Keratinocyte (primary cell): ENCODE data around the gene KCNK7. TPM values are rescaled to one million over a fixed set of nuclear protein-coding genes. Genes with fewer than 3 reads are reported as not detected.

ENCODE experiments used
- DNase-seq: peaks from one replicate; pipeline ENCODE4 v3.0.0-alpha.2; 2011; ENCODE audit warnings: low read depth, missing footprints, low spot score
- FAIRE-seq: peaks from 2 replicates; lab custom pipeline; 2011; peaks lifted over from hg19 to GRCh38; lab: Jason Lieb, UNC
- H2AFZ ChIP-seq: 2 replicates; pipeline ENCODE4 v1.6.0; 2012; ENCODE audit warnings: low read length, control low read depth, inconsistent platforms; ENCODE audit not compliant: control insufficient read depth
- H3K27ac ChIP-seq: 2 replicates; pipeline ENCODE4 v1.5.1; 2011; ENCODE audit warnings: low read length; ENCODE audit not compliant: control insufficient read depth, insufficient read depth
- H3K27me3 ChIP-seq: 3 replicates; pipeline ENCODE4 v1.6.0; 2011; ENCODE audit warnings: low read length; ENCODE audit not compliant: control insufficient read depth, insufficient read depth; ENCODE audit errors: extremely low read depth
- H3K36me3 ChIP-seq, 2 experiments: 2 replicates in 1 of 2; 3 replicates in 1 of 2; pipeline ENCODE4 v1.5.1; 2011; ENCODE audit warnings: low read length in 2 of 2, mild to moderate bottlenecking in 1 of 2; ENCODE audit not compliant: control insufficient read depth in 2 of 2, insufficient read depth in 2 of 2; ENCODE audit errors: extremely low read depth in 1 of 2
- H3K4me1 ChIP-seq: 3 replicates; pipeline ENCODE4 v1.5.1; 2011; ENCODE audit warnings: low read length; ENCODE audit not compliant: control insufficient read depth, insufficient read depth; ENCODE audit errors: extremely low read depth
- H3K4me2 ChIP-seq: 3 replicates; pipeline ENCODE4 v1.6.0; 2011; ENCODE audit warnings: low read depth, low read length; ENCODE audit not compliant: control insufficient read depth, insufficient read depth; ENCODE audit errors: extremely low read depth
- H3K4me3 ChIP-seq, 3 experiments: fragments of 200-600 bp in 1 of 3; sonication (generic) in 1 of 3; 2 replicates in 2 of 3; 3 replicates in 1 of 3; pipeline ENCODE4 v1.5.1; 2011 to 2016; ENCODE audit warnings: low read length in 3 of 3, mild to moderate bottlenecking in 3 of 3, control low read depth in 2 of 3, inconsistent platforms in 1 of 3, low read depth in 1 of 3, mixed read lengths in 1 of 3, mixed run types in 1 of 3, moderate library complexity in 1 of 3; ENCODE audit not compliant: control insufficient read depth in 2 of 3, insufficient read depth in 2 of 3; ENCODE audit errors: extremely low read depth in 1 of 3
- H3K79me2 ChIP-seq: 2 replicates; pipeline ENCODE4 v1.6.0; 2012; ENCODE audit warnings: low read length; ENCODE audit not compliant: control insufficient read depth, insufficient read depth
- H3K9ac ChIP-seq: 3 replicates; pipeline ENCODE4 v1.6.0; 2011; ENCODE audit warnings: low read length; ENCODE audit not compliant: control insufficient read depth, insufficient read depth; ENCODE audit errors: extremely low read depth
- H3K9me1 ChIP-seq: 3 replicates; pipeline ENCODE4 v1.6.0; 2011; ENCODE audit warnings: low read length; ENCODE audit not compliant: control insufficient read depth, insufficient read depth; ENCODE audit errors: extremely low read depth
- H3K9me3 ChIP-seq: 2 replicates; pipeline ENCODE4 v1.5.1; 2012; ENCODE audit warnings: low read depth, low read length; ENCODE audit not compliant: control insufficient read depth
- H4K20me1 ChIP-seq: 3 replicates; pipeline ENCODE4 v1.6.0; 2011; ENCODE audit warnings: low read length; ENCODE audit not compliant: control insufficient read depth, insufficient read depth; ENCODE audit errors: extremely low read depth
- EZH2 ChIP-seq: IDR thresholded peaks from one replicate; pipeline ENCODE4 v1.6.1; 2012; ENCODE audit warnings: inconsistent platforms, mild to moderate bottlenecking, low read length, moderate library complexity
- dilution Hi-C: fragments of 300-500 bp; cut with MboI; formaldehyde crosslinking; loops from one replicate; pipeline ENCODE4 v1.7.0; 2020; ENCODE audit warnings: low sequenced_read_pairs; ENCODE audit not compliant: extremely low pct_ligation_motif_present
- polyA plus RNA-seq, 5 experiments: library from polyadenylated mRNA; depleted of rRNA in 3 of 5; stranded (reverse) in 3 of 5; stranded (forward) in 1 of 5; unstranded in 1 of 5; fragments of >200 nt; gene quantifications; 1 replicate in 1 of 5; 2 replicates in 3 of 5; 3 replicates in 1 of 5; pipeline versions ENCODE4 v1.2.1 to v1.2.3, GENCODE V29; 2011 to 2012; ENCODE audit warnings: missing spikeins in 2 of 5, low read depth in 1 of 5, low replicate concordance in 1 of 5
- TF ChIP-seq, protein P1 (sequence below), 3 experiments: IDR thresholded peaks in 1 of 3; conservative IDR thresholded peaks in 1 of 3; optimal IDR thresholded peaks in 1 of 3; 2 replicates in 2 of 3; 3 replicates in 1 of 3; pipeline versions ENCODE3 to v1.5.1; 2011; ENCODE audit warnings: low read length in 3 of 3, mild to moderate bottlenecking in 3 of 3, moderate library complexity in 2 of 3, control low read depth in 1 of 3, inconsistent platforms in 1 of 3; ENCODE audit not compliant: insufficient read depth in 2 of 3; ENCODE audit errors: extremely low read depth in 1 of 3

KCNK7 gene
- polyA plus RNA-seq, 1 donor (not counting 4 experiments of a cell fraction or from before 2014, with no cell fraction given) = 0.46 TPM

- H3K4me1 ChIP-seq = peaks cover 42% of the 10 kb centered on the region
- H3K9ac ChIP-seq = peak overlapping the region; percentile 56
- dilution Hi-C loops = no loop called here
- no peaks in the 10 kb centered on the region for H3K9me1 ChIP-seq
- H2AFZ ChIP-seq = no peak overlapping the region
- TF ChIP-seq EZH2 = no peak
- TF ChIP-seq, protein P1, sequence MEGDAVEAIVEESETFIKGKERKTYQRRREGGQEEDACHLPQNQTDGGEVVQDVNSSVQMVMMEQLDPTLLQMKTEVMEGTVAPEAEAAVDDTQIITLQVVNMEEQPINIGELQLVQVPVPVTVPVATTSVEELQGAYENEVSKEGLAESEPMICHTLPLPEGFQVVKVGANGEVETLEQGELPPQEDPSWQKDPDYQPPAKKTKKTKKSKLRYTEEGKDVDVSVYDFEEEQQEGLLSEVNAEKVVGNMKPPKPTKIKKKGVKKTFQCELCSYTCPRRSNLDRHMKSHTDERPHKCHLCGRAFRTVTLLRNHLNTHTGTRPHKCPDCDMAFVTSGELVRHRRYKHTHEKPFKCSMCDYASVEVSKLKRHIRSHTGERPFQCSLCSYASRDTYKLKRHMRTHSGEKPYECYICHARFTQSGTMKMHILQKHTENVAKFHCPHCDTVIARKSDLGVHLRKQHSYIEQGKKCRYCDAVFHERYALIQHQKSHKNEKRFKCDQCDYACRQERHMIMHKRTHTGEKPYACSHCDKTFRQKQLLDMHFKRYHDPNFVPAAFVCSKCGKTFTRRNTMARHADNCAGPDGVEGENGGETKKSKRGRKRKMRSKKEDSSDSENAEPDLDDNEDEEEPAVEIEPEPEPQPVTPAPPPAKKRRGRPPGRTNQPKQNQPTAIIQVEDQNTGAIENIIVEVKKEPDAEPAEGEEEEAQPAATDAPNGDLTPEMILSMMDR (optimal IDR thresholded peaks at IDR 0.05 in 1 of 3, IDR thresholded peaks at IDR 0.05 in 1 of 3, conservative IDR thresholded peaks at IDR 0.05 in 1 of 3; ENCODE audit: extremely low read depth in 1 of 3, insufficient read depth in 2 of 3, low read length in 3 of 3) = no peak
- peaks cover 5% of the 10 kb centered on the region for H3K79me2 ChIP-seq
- DNase-seq (no peak), FAIRE-seq (peak; percentile 79)
- peak overlapping the region; percentile 51 to 74 (median 71) for H3K4me3 ChIP-seq
- H3K27me3 ChIP-seq = no peaks in the 10 kb centered on the region
- H3K27ac ChIP-seq = peak overlapping the region; percentile 70
- peak overlapping the region; percentile 64 for H3K4me2 ChIP-seq
- no peaks in the 10 kb centered on the region for H3K9me3 ChIP-seq
- H4K20me1 ChIP-seq = peaks cover 8% of the 10 kb centered on the region
- H3K36me3 ChIP-seq = peaks cover 8 to 10% of the 10 kb centered on the region in 2 experiments
Observed at GRCh38 chr11:65576867-65577755, 18.5 kb downstream of the KCNK7 start.

DNA sequence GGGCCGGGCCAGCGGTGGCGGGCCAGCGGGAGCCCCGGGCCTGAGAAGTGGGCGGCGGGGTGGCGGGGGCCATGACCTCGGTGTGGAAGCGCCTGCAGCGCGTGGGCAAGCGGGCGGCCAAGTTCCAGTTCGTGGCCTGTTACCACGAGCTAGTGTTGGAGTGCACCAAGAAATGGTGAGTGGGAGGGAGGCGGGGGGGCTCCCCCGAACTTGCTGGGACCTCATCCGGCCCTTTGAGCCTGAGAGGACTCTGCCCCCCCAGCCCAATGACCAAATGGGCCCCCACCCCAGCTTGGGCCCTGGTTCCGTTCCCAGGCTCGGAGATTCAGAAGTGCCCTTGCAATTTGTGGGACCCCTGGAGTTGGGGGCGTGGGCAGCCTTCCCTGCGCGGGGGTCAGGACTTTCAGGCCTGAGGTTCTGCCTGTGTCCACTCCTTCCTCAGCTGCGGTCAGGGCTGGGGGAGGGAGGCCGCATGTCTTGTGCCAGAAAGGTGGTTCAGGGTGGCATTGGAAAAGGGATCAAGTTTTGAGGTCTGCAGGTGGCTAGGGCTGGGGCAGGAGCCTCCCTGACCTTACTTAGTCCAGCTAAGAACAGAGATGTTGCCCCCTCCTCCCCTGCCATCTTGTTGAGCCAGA, 19.3 kb downstream of the KCNK7 start:
- Histone ChIP-seq H3K4me3 (peak overlapping the region; percentile 51 to 74 (median 71)), H3K9me3 (no peaks in the 10 kb centered on the region), H3K27ac (peak overlapping the region; percentile 70), H3K36me3 (peaks cover 6 to 8% of the 10 kb centered on the region in 2 experiments), H3K4me1 (peaks cover 49% of the 10 kb centered on the region), H4K20me1 (peaks cover 8% of the 10 kb centered on the region), H3K9ac (peak overlapping the region; percentile 56), H3K79me2 (peaks cover 12% of the 10 kb centered on the region), H3K4me2 (peak overlapping the region; percentile 64), H2AFZ (no peak overlapping the region), H3K9me1 (no peaks in the 10 kb centered on the region), H3K27me3 (no peaks in the 10 kb centered on the region)
- dilution Hi-C loops = no loop called here
- FAIRE-seq = no peak
- DNase-seq = no peak
- TF ChIP-seq EZH2 = no peak
- TF ChIP-seq, protein P1 (optimal IDR thresholded peaks at IDR 0.05 in 1 of 3, IDR thresholded peaks at IDR 0.05 in 1 of 3, conservative IDR thresholded peaks at IDR 0.05 in 1 of 3; ENCODE audit: extremely low read depth in 1 of 3, insufficient read depth in 2 of 3, low read length in 3 of 3) = no peak
